SK-N-SH treated with all-trans-retinoic acid at 6 μM for 48 hours (cell line): ENCODE measurements around the gene ADAM23.
A peak's percentile ranks its signal among the peaks of the same experiment; 100 is the strongest.

Experiments used
- ATAC-seq: fragments of 200-7000 bp; cut with Tn5 transposase; 3 replicates; pipeline ENCODE4 v1.9.1; 2020; ENCODE audit warnings: mild to moderate bottlenecking, moderate library complexity
- ARNTL ChIP-seq: fragments of 450-650 bp; formaldehyde crosslinking; IDR thresholded peaks from 2 replicates; pipeline ENCODE4 v1.5.0; 2020; ENCODE audit warnings: low read depth, mild to moderate bottlenecking, moderate library complexity, borderline replicate concordance
- BACH2 ChIP-seq: fragments of 250-450 bp; sonication (Bioruptor Pico); IDR thresholded peaks from 2 replicates; pipeline ENCODE4 v1.9.0; 2021; ENCODE audit warnings: mild to moderate bottlenecking, borderline replicate concordance
- CSDC2 ChIP-seq: fragments of 250-450 bp; sonication (Bioruptor Pico); IDR thresholded peaks from 2 replicates; pipeline ENCODE4 v1.5.0; 2020; ENCODE audit warnings: mild to moderate bottlenecking, moderate library complexity
- ESRRG ChIP-seq: fragments of 250-450 bp; sonication (Bioruptor Pico); IDR thresholded peaks from 2 replicates; pipeline ENCODE4 v1.6.1; 2021; ENCODE audit warnings: mild to moderate bottlenecking
- GLIS3 ChIP-seq: fragments of 250-450 bp; sonication (Bioruptor Pico); IDR thresholded peaks from 2 replicates; pipeline ENCODE4 v1.5.0; 2020; ENCODE audit warnings: mild to moderate bottlenecking, moderate library complexity
- ISL1 ChIP-seq: fragments of 250-450 bp; sonication (Bioruptor Pico); IDR thresholded peaks from 2 replicates; pipeline ENCODE4 v2.1.2; 2022; ENCODE audit warnings: mild to moderate bottlenecking, moderate library complexity
- SNAI2 ChIP-seq: fragments of 250-450 bp; sonication (Bioruptor Pico); IDR thresholded peaks from 2 replicates; pipeline ENCODE4 v1.5.0; 2020; ENCODE audit warnings: mild to moderate bottlenecking, moderate library complexity
- TCF4 ChIP-seq: fragments of 250-450 bp; sonication (Bioruptor Pico); IDR thresholded peaks from 2 replicates; pipeline ENCODE4 v1.8.0; 2021; ENCODE audit warnings: mild to moderate bottlenecking, moderate library complexity, borderline replicate concordance
- TOX ChIP-seq: fragments of 250-450 bp; sonication (Bioruptor Pico); IDR thresholded peaks from 2 replicates; pipeline ENCODE4 v1.8.0; 2021; ENCODE audit warnings: mild to moderate bottlenecking, moderate library complexity, borderline replicate concordance
- ZC3H10 ChIP-seq: fragments of 250-450 bp; sonication (Bioruptor Pico); IDR thresholded peaks from 2 replicates; pipeline ENCODE4 v1.5.1; 2021; ENCODE audit warnings: mild to moderate bottlenecking, moderate library complexity
- ZFP3 ChIP-seq: fragments of 250-450 bp; sonication (Bioruptor Pico); IDR thresholded peaks from 2 replicates; pipeline ENCODE4 v1.5.0; 2020; ENCODE audit warnings: mild to moderate bottlenecking, moderate library complexity
- ZFP30 ChIP-seq: fragments of 450-650 bp; formaldehyde crosslinking; IDR thresholded peaks from 2 replicates; pipeline ENCODE4 v1.5.0; 2022; ENCODE audit warnings: mild to moderate bottlenecking, moderate library complexity
- ZNF565 ChIP-seq: fragments of 450-650 bp; formaldehyde crosslinking; conservative IDR thresholded peaks from 2 replicates; pipeline ENCODE4 v1.5.0; 2020; ENCODE audit warnings: low read depth, mild to moderate bottlenecking, moderate library complexity
- ZNF70 ChIP-seq: fragments of 450-650 bp; formaldehyde crosslinking; IDR thresholded peaks from 2 replicates; pipeline ENCODE4 v1.5.0; 2020; ENCODE audit warnings: mild to moderate bottlenecking, moderate library complexity
- ZNF8 ChIP-seq: fragments of 450-650 bp; formaldehyde crosslinking; IDR thresholded peaks from 2 replicates; pipeline ENCODE4 v1.5.0; 2020; ENCODE audit warnings: mild to moderate bottlenecking, moderate library complexity
- TF ChIP-seq, protein P1 (sequence below): fragments of 250-450 bp; sonication (Bioruptor Pico); IDR thresholded peaks from 2 replicates; pipeline ENCODE4 v1.8.0; 2020; ENCODE audit warnings: mild to moderate bottlenecking, moderate library complexity, borderline replicate concordance
- TF ChIP-seq, protein P2 (sequence below): fragments of 250-450 bp; sonication (Bioruptor Pico); IDR thresholded peaks from 2 replicates; pipeline ENCODE4 v1.5.1; 2021; ENCODE audit warnings: mild to moderate bottlenecking, moderate library complexity
- TF ChIP-seq, protein P3 (sequence below): fragments of 250-450 bp; sonication (Bioruptor Pico); IDR thresholded peaks from 2 replicates; pipeline ENCODE4 v1.8.0; 2021; ENCODE audit warnings: low read depth, mild to moderate bottlenecking, moderate library complexity, borderline replicate concordance

ADAM23 gene

DNA sequence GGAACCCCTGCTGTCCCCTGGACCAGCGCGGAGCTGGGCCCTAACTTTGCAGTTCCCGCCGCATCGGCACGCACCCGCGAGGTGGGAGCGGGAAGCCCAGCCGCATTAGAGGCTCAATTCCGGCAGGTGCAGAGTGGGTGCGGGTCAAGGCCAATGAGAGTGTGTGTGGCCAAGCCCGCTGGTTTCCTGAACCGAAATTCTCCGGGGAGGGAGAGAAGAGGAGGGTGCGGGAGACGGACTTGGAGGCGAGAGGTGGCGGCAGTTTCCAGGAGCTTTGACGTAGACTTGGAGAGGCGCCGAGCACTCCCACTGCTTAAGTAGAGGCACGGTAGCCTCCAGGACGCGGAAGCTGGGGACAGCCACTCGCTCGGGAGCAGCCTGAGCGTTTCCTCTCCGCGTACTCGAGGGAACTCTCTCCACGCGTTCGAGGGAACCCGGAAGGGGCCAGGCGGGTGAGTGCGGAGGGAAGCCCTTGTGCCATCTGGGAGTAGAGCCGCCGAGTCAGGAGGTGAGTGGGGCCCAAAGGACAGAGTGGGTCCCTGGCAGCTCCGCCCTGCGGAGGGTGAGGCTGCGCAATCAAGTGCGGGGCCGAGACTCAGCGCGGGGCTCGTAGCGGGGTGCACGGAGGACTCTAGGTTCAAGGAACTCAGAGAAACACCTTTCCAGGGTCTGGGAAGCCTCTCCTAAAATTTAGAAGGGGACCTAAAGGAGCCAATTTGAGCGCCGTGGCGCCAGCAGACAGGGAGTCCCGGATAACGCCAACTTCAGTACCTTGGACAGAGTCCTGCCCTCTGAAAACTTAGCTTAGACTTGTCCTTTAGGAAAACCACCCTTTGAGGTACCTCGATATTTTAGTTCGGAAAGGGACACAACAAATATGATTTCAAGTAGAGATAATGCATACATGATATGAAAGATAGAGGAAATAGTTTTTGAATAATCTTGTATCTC, 199.0 kb downstream of the ADAM23 start, which contains the start of gene FAM237A:
FAM237A (plus strand) TSS at position 413 of the 951 bp plus-strand sequence. CDS start 1,750 bp downstream, outside the sequence.
- peak; percentile 89 for ATAC-seq
- TF ChIP-seq, protein P1, sequence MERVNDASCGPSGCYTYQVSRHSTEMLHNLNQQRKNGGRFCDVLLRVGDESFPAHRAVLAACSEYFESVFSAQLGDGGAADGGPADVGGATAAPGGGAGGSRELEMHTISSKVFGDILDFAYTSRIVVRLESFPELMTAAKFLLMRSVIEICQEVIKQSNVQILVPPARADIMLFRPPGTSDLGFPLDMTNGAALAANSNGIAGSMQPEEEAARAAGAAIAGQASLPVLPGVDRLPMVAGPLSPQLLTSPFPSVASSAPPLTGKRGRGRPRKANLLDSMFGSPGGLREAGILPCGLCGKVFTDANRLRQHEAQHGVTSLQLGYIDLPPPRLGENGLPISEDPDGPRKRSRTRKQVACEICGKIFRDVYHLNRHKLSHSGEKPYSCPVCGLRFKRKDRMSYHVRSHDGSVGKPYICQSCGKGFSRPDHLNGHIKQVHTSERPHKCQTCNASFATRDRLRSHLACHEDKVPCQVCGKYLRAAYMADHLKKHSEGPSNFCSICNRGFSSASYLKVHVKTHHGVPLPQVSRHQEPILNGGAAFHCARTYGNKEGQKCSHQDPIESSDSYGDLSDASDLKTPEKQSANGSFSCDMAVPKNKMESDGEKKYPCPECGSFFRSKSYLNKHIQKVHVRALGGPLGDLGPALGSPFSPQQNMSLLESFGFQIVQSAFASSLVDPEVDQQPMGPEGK (CRISPR knock-in tag): no peak
- TF ChIP-seq ZFP30 (CRISPR knock-in tag) (no peak), ZNF70 (CRISPR knock-in tag) (no peak), ESRRG (no peak), BACH2 (CRISPR knock-in tag) (no peak), ZNF8 (CRISPR knock-in tag) (no peak)
- TF ChIP-seq, protein P2, sequence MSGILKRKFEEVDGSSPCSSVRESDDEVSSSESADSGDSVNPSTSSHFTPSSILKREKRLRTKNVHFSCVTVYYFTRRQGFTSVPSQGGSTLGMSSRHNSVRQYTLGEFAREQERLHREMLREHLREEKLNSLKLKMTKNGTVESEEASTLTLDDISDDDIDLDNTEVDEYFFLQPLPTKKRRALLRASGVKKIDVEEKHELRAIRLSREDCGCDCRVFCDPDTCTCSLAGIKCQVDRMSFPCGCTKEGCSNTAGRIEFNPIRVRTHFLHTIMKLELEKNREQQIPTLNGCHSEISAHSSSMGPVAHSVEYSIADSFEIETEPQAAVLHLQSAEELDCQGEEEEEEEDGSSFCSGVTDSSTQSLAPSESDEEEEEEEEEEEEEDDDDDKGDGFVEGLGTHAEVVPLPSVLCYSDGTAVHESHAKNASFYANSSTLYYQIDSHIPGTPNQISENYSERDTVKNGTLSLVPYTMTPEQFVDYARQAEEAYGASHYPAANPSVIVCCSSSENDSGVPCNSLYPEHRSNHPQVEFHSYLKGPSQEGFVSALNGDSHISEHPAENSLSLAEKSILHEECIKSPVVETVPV (CRISPR knock-in tag): no peak

DNA sequence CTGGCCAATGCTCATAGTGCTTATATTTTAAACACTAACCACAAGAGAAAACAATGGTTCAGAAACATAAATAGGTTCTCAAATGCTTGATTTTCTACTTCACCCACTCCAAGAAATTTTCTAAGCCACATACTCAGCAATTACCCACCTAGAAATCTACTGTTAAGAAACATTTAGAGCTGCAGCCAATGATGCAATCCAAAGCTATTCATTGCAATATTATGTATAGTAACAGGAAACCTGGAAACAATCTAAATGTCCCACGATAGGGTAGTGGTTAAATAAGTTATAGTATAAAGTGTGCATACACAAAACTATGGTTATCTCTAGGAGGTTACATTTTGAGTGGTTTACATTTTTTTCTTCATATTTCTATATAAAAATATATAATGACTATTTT, 204.7 kb downstream of the ADAM23 start:
- ATAC-seq: no peak
- TF ChIP-seq ZFP30 (CRISPR knock-in tag) (no peak), BACH2 (CRISPR knock-in tag) (no peak), GLIS3 (no peak), ZNF70 (CRISPR knock-in tag) (no peak), TOX (CRISPR knock-in tag) (no peak), ISL1 (CRISPR knock-in tag) (no peak)
- TF ChIP-seq, protein P2 (CRISPR knock-in tag): no peak
- TF ChIP-seq, protein P3, sequence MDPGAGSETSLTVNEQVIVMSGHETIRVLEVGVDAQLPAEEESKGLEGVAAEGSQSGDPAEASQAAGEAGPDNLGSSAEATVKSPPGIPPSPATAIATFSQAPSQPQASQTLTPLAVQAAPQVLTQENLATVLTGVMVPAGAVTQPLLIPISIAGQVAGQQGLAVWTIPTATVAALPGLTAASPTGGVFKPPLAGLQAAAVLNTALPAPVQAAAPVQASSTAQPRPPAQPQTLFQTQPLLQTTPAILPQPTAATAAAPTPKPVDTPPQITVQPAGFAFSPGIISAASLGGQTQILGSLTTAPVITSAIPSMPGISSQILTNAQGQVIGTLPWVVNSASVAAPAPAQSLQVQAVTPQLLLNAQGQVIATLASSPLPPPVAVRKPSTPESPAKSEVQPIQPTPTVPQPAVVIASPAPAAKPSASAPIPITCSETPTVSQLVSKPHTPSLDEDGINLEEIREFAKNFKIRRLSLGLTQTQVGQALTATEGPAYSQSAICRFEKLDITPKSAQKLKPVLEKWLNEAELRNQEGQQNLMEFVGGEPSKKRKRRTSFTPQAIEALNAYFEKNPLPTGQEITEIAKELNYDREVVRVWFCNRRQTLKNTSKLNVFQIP (CRISPR knock-in tag): no peak
- TF ChIP-seq, all 23 proteins: peak for 0

DNA sequence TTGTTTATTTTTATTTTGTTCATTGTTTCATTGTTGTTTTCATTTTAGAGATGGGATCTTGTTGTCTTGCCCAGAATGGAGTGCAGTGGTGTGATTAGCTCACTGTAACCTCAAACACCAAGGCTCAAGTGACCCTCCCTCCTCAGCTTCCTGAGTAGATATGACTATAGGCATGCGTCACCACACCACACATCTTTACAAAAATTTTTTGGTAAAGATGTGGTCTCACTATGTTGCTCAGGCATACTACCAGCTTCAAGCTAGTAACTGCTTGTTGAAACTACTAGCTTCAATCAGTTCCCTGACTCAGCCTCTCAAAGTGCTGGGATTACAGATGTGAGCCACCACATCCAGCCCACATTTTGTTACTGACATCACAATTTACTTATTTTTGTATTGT, 213.8 kb downstream of the ADAM23 start:
- ATAC-seq: no peak
- TF ChIP-seq ZFP3 (no peak), ARNTL (no peak), ZNF70 (CRISPR knock-in tag) (no peak), ZC3H10 (CRISPR knock-in tag) (no peak), BACH2 (CRISPR knock-in tag) (no peak), CSDC2 (CRISPR knock-in tag) (no peak), ISL1 (CRISPR knock-in tag) (no peak), SNAI2 (CRISPR knock-in tag) (no peak), ZFP30 (CRISPR knock-in tag) (no peak), TOX (CRISPR knock-in tag) (no peak)
- TF ChIP-seq, protein P3 (CRISPR knock-in tag): no peak

DNA sequence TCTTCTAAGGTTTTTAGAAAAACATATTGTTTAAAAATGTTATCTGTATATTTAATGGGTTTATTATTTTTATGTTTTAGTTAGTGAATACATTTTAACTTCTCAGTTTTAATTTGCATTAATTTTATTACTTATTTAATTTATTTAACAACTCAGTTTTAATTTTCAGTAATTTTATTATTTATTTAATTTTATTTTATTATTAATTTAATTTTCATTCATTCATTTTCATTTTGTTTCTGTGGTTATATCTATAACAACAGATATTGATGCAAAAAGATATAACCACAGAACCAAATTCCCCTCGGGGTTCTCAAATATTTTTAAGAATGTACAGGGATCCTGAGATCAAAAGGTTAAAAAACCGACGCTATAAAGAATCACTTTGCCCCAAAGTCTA, 221.9 kb downstream of the ADAM23 start:
- ATAC-seq: no peak
- no peak for TF ChIP-seq TOX (CRISPR knock-in tag)
- TF ChIP-seq TCF4 (CRISPR knock-in tag): no peak
- TF ChIP-seq ZNF565 (CRISPR knock-in tag): no peak
- TF ChIP-seq, protein P2 (CRISPR knock-in tag): no peak
- no peak for TF ChIP-seq ARNTL
- TF ChIP-seq ZFP3: no peak
- no peak for TF ChIP-seq ZNF8 (CRISPR knock-in tag)
